ENCODE data around the gene GNPTAB. TPM values are rescaled to one million over a fixed set of nuclear protein-coding genes. Genes with fewer than 3 reads are reported as not detected.

The GNPTAB gene
- total and polyA plus RNA-seq, 11 donors = 18.0 to 61.2 (median 44.9) TPM

DNA sequence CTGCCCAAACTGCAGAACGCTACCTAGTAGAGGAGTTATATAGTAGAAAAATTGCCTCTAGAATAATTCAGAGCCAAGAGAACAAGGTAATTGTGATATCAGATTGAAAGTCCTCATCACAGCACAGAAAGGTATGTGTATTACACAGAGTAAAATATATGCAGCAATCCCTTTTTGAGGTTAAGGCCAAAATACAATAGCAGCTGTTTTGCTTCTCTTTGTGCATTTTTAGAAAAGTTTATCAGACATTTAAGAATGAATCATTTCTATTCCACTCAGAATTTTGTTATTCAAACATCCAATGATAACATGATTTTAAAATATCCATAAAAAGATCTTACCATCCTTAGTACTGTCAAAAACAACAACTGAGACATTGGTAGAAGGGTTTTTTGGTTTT lies 45.1 kb downstream of the GNPTAB start:
- 91 to 100% (median 99%) methylated on average over 1 of the region's 1 CpG for WGBS, 4 donors
- TF ChIP-seq, protein P1, sequence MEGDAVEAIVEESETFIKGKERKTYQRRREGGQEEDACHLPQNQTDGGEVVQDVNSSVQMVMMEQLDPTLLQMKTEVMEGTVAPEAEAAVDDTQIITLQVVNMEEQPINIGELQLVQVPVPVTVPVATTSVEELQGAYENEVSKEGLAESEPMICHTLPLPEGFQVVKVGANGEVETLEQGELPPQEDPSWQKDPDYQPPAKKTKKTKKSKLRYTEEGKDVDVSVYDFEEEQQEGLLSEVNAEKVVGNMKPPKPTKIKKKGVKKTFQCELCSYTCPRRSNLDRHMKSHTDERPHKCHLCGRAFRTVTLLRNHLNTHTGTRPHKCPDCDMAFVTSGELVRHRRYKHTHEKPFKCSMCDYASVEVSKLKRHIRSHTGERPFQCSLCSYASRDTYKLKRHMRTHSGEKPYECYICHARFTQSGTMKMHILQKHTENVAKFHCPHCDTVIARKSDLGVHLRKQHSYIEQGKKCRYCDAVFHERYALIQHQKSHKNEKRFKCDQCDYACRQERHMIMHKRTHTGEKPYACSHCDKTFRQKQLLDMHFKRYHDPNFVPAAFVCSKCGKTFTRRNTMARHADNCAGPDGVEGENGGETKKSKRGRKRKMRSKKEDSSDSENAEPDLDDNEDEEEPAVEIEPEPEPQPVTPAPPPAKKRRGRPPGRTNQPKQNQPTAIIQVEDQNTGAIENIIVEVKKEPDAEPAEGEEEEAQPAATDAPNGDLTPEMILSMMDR (IDR thresholded peaks at IDR 0.05) = no peak
- no peak for TF ChIP-seq POLR2A (IDR thresholded peaks at IDR 0.05)

DNA sequence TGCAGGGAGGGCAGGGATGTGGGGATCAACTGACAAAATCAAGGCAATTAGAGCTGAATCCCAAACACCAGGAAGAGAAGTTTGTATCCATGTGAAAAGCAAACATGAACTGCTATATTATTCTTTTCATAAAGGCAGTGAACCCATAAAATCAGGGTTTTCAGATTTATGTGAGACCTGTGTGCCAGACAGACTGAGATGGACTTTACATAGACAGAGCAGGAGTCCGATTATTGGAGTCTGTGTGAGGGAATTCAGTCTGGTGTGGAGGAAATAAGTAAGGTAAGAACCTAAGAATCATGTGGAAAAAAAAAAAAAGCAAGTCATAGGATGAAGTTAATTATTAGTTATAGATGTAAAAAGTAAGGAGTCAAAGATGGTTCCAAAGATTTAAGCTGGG lies 46.4 kb downstream of the GNPTAB start:
- Histone ChIP-seq H3K4me1 (peaks cover 0 to 11% (median 0%) of the 10 kb centered on the region in 12 donors), H3K36me3 (peaks cover 0 to 73% (median 46%) of the 10 kb centered on the region in 9 donors), H3K27me3 (no peaks in the 10 kb centered on the region), H3K9me3 (no peaks in the 10 kb centered on the region), H3K27ac (no peak overlapping the region), H3K4me3 (no peak overlapping the region)
- DNase-seq (no peak), ATAC-seq (no peak)
- intact Hi-C loops (cut with DNase I) = no loop called here
- 93 to 100% (median 93%) methylated on average over 1 of the region's 1 CpG for WGBS, 4 donors
- no peak for TF ChIP-seq POLR2A (IDR thresholded peaks at IDR 0.05)
- TF ChIP-seq, protein P1 (IDR thresholded peaks at IDR 0.05) = no peak

More for the DNA sequence above, 45.1 kb downstream of the GNPTAB start:
- no peak overlapping the region for H3K27ac ChIP-seq
- H3K9me3 ChIP-seq = no peaks in the 10 kb centered on the region
- intact Hi-C loops (cut with DNase I) = no loop called here
- H3K4me1 ChIP-seq = peaks cover 0 to 8% (median 0%) of the 10 kb centered on the region in 12 donors
- DNase-seq = no peak
- no peak overlapping the region for H3K4me3 ChIP-seq
- ATAC-seq = no peak
- H3K27me3 ChIP-seq = no peaks in the 10 kb centered on the region
- peaks cover 0 to 70% (median 46%) of the 10 kb centered on the region in 9 donors for H3K36me3 ChIP-seq

DNA sequence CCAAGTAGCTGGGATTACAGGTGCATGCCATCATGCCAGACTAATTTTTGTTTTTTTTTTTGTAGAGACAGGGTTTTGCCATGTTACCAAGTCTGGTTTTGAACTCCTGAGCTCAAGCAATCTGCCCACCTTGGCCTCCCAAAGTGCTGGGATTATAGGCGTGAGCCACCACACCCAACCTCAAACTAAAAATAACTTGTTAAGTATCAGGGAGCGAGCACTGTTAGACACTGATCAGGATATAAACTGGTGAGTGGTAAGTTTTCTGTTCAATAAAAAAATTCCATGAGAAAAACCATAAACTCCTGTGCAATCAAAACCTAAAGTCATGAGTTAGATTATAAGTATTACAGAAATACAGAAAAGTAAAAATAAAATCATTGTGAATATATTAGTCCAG lies 46.9 kb downstream of the GNPTAB start:
- H3K36me3 ChIP-seq = peaks cover 0 to 71% (median 46%) of the 10 kb centered on the region in 9 donors
- 66 to 89% (median 76%) methylated on average over 2 of the region's 2 CpGs for WGBS, 4 donors
- no peak for ATAC-seq

GRCh38 chr12:101783150-101783549 lies 47.6 kb downstream of the GNPTAB start:
- H3K4me3 ChIP-seq = no peak overlapping the region
- intact Hi-C loops (cut with DNase I) = no loop called here
- TF ChIP-seq, protein P1 (IDR thresholded peaks at IDR 0.05) = no peak
- no peak for TF ChIP-seq POLR2A (IDR thresholded peaks at IDR 0.05)

More for the DNA sequence above, 46.9 kb downstream of the GNPTAB start:
- no peak for TF ChIP-seq POLR2A (IDR thresholded peaks at IDR 0.05)
- TF ChIP-seq, protein P1 (IDR thresholded peaks at IDR 0.05) = no peak
- Histone ChIP-seq H3K9me3 (no peaks in the 10 kb centered on the region), H3K4me3 (no peak overlapping the region), H3K27me3 (no peaks in the 10 kb centered on the region), H3K27ac (no peak overlapping the region), H3K4me1 (peaks cover 0 to 11% (median 0%) of the 10 kb centered on the region in 12 donors)
- no peak for DNase-seq
- intact Hi-C loops (cut with DNase I) = no loop called here

More at GRCh38 chr12:101783150-101783549, 47.6 kb downstream of the GNPTAB start:
- Histone ChIP-seq H3K36me3 (peaks cover 0 to 68% (median 39%) of the 10 kb centered on the region in 9 donors), H3K27me3 (no peaks in the 10 kb centered on the region), H3K4me1 (peaks cover 0 to 16% (median 0%) of the 10 kb centered on the region in 12 donors), H3K27ac (no peak overlapping the region), H3K9me3 (no peaks in the 10 kb centered on the region)
- ATAC-seq (peak; percentile 44 to 86 (median 72)), DNase-seq (no peak)
- 45 to 63% (median 50%) methylated on average over 2 of the region's 2 CpGs for WGBS, 4 donors
